ENCODE measurements around the gene TSPAN16.
"Not testable (repeated sequence)": the region's sequence is repeated elsewhere in the genome, so short reads cannot be mapped to it uniquely, and the experiment has no call there.

- TF ChIP-seq, protein P1, sequence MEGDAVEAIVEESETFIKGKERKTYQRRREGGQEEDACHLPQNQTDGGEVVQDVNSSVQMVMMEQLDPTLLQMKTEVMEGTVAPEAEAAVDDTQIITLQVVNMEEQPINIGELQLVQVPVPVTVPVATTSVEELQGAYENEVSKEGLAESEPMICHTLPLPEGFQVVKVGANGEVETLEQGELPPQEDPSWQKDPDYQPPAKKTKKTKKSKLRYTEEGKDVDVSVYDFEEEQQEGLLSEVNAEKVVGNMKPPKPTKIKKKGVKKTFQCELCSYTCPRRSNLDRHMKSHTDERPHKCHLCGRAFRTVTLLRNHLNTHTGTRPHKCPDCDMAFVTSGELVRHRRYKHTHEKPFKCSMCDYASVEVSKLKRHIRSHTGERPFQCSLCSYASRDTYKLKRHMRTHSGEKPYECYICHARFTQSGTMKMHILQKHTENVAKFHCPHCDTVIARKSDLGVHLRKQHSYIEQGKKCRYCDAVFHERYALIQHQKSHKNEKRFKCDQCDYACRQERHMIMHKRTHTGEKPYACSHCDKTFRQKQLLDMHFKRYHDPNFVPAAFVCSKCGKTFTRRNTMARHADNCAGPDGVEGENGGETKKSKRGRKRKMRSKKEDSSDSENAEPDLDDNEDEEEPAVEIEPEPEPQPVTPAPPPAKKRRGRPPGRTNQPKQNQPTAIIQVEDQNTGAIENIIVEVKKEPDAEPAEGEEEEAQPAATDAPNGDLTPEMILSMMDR (IDR thresholded peaks at IDR 0.05; ENCODE audit: insufficient read depth, low read length), result not testable (repeated sequence)
- not testable (repeated sequence) for TF ChIP-seq POLR2AphosphoS5 (IDR thresholded peaks at IDR 0.05; ENCODE audit: low read depth); SPI1 (IDR thresholded peaks at IDR 0.05; ENCODE audit: borderline replicate concordance, low read depth)
- TF ChIP-seq, protein P2, sequence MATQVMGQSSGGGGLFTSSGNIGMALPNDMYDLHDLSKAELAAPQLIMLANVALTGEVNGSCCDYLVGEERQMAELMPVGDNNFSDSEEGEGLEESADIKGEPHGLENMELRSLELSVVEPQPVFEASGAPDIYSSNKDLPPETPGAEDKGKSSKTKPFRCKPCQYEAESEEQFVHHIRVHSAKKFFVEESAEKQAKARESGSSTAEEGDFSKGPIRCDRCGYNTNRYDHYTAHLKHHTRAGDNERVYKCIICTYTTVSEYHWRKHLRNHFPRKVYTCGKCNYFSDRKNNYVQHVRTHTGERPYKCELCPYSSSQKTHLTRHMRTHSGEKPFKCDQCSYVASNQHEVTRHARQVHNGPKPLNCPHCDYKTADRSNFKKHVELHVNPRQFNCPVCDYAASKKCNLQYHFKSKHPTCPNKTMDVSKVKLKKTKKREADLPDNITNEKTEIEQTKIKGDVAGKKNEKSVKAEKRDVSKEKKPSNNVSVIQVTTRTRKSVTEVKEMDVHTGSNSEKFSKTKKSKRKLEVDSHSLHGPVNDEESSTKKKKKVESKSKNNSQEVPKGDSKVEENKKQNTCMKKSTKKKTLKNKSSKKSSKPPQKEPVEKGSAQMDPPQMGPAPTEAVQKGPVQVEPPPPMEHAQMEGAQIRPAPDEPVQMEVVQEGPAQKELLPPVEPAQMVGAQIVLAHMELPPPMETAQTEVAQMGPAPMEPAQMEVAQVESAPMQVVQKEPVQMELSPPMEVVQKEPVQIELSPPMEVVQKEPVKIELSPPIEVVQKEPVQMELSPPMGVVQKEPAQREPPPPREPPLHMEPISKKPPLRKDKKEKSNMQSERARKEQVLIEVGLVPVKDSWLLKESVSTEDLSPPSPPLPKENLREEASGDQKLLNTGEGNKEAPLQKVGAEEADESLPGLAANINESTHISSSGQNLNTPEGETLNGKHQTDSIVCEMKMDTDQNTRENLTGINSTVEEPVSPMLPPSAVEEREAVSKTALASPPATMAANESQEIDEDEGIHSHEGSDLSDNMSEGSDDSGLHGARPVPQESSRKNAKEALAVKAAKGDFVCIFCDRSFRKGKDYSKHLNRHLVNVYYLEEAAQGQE (IDR thresholded peaks at IDR 0.05; ENCODE audit: insufficient replicate concordance, low read depth), result not testable (repeated sequence)
Measured at GRCh38 chr19:11354102-11354501, 58.1 kb downstream of the TSPAN16 start.

Measured in HL-60 (cell line).